ENCODE results near the gene RDH5.
"Not testable (repeated sequence)": the region's sequence is repeated elsewhere in the genome, so short reads cannot be mapped to it uniquely, and the experiment has no call there.

The RDH5 gene

DNA sequence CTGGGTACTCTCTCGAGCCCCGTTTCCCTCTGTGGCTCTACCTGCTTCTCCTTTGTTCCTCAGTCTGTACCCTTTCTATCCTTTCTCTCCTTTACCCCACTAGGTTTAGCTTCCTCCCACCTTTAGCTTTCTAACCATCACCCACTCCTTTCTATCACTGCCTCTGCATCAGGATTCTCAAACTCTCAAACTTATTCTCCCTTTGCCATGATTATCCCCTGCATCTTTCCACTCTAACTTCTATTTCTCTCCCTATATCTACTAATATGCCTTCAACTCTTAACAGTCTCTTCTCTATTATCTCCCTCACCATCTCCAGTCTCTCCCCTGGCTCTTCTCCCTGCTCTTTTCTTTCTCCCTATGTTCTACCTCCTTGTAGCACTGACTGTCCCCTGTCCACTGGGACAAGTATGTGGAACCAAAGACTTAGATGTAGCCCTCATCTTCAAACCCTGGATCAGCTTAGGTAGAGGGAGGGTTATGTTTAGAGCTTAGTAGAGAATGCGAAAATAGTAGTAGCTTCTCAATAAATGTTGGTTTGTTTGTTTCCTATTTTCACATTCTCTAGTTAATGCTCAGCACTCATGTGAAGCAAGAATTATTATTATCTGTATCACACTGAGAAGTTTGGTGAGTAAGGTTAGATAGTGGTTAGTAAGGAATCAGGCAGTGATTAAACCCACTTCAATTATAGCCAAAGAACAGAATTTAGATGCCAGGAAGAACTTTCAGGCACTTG lies 26.1 kb downstream of the RDH5 start:
- no peak for DNase-seq (ENCODE audit: low read depth)

DNA sequence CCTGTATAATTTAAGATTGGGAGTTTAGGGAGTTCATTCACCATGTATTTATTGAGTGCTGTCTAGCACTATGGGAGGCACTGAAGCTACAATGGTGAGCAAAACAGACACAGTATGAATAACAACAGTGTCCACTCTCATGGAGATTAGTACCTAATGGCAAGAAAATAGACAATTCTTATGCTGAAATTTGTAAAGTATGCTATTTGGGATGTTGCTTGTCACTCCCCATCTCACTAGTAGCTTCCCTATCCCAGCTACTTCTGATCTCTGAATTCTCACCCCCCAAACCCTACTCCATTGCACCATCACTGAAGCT lies 26.7 kb downstream of the RDH5 start:
- DNase-seq (ENCODE audit: low read depth) = no peak

DNA sequence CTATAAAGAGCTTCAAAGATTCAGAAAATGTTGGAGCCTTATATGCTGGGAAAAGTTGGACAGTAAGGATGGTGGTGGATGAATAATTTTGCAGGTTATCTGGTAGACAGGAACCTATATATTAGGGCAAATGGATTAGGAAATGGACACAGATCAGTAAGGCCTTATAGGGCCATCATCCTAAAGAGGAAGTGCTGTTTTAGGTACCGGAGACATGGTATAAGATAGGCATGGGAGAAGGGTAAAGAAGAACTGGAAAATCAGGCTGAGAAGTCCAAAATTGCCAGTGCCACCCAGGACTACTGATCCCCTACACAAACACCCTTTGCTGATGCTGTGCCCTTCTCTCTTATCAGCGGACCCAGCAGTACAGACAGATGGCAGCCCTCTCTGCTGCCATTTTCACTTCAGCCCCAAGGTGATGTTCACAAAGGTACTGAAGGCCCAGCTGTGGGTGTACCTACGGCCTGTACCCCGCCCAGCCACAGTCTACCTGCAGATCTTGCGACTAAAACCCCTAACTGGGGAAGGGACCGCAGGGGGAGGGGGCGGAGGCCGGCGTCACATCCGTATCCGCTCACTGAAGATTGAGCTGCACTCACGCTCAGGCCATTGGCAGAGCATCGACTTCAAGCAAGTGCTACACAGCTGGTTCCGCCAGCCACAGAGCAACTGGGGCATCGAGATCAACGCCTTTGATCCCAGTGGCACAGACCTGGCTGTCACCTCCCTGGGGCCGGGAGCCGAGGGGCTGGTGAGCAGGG lies 28.2 kb downstream of the RDH5 start:
- no peak for DNase-seq (ENCODE audit: low read depth)

DNA sequence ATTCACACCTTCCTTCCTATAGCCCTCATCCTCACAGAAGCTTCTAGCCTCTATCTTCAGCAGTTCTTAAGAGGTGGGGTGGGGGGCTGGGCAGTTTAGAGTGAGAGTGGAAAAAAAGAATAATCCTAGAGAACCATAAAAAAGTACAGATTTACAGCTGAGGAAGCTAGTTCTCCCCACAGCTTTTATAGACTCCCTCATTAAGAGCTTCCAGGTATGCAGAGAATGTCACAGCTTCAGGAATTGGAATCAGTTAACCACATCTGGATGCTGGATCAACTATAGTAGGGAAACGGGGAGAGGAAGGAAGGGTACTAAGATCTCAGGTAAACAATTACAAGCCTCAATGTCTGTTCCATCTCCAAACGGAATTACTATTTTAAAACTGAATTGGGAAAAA lies 35.1 kb downstream of the RDH5 start:
- no peak for DNase-seq (ENCODE audit: low read depth)

DNA sequence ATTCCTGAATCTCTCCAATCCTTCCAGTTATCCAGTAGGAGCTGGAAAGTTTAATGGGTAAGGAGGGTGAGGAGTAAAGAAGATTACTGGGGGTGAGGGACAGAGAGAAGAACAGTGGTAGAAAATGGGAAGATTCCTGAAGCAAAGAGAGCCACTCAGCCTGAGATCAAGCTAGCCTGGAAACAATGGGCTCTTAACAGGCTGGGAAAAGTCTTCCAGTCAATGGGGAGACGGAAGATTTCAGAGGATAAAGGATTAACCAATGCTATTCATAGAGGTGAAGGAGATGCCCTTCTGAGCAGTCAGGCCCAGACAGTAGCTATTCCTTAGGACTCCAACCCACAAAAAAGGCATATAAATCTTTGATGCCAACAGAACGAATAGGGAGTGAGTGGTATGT lies 37.5 kb downstream of the RDH5 start:
- DNase-seq (ENCODE audit: low read depth) = no peak

DNA sequence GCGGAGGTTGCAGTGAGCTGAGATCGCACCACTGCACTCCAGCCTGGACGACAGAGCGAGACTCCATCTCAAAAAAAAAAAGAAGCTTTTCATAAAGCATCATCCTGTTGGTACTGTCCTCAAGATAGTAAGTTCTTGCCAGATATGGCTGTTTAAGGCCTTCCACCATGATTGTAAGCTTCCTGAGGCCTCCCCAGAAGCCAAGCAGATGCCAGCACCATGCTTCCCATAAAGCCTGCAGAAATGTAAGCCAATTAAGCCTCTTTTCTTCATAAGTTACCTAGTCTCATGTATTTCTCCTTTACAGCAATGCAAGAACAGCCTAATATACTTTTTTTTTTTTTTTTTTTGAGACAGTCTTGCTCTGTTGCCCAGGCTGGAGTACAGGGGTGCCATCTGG lies 38.4 kb downstream of the RDH5 start:
- DNase-seq (ENCODE audit: low read depth) = not testable (repeated sequence)

DNA sequence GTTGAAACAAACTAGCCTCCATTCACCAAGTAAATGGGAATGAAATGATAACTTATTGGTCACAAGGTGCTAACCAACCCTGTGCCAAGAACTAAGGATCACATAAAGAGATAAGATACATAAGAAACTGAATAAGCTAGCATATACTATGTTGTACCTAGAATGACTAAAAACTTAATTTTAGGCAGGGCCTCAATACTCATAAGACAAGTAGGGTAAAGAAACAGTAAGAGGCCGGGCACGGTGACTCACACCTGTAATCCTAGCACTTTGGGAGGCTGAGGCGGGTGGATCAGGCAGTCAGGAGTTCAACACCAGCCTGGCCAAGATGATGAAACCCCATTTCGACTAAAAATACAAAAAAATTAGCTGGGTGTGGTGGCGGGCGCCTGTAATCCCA lies 40.5 kb downstream of the RDH5 start:
- no peak for DNase-seq (ENCODE audit: low read depth)

DNA sequence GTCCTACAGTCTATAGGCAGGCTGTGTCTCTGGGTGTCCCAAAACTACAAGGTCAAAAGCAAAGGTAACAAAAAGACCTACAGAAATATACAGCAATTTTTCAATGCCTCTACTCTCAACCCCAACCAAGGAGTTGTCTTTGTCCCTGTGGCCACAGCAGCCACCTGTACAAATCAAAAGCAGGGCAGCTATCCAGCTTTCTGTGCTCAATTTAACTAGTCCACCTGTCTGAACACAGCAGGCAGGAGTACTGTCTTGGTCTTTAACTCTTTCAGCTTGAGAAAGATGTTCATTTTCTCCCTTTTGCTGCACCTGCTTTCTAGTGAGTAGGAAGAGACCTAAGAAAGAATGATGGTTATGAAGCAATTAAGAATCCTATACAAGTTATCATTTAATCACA lies 42.5 kb downstream of the RDH5 start:
- DNase-seq (ENCODE audit: low read depth) = no peak

DNA sequence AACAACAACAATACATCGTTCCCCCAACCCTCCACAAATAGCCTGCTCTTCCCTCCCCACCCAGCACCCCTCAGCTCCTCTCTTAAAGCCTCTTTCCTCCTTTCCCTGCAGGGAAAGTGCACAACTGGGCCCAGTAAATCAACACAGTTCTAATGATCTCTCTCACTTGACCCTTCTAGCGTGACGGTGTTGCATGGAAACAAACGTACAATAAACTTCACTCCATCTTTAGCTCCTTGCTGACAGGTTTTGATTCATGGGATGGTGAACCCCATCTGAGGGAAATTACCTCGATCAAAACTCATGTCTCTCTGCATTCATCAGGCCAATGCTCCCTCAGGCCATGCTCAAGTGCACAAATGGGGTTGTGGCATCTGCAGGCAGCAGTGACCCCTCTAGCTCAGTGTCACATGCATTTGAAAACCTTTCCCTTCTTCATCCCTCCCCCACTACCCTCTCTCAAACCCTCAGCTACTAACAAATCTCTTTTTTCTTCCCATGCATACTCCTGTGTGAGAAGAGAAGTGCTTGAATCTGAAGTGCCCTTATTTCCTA lies 45.6 kb downstream of the RDH5 start:
- DNase-seq (ENCODE audit: low read depth) = no peak

DNA sequence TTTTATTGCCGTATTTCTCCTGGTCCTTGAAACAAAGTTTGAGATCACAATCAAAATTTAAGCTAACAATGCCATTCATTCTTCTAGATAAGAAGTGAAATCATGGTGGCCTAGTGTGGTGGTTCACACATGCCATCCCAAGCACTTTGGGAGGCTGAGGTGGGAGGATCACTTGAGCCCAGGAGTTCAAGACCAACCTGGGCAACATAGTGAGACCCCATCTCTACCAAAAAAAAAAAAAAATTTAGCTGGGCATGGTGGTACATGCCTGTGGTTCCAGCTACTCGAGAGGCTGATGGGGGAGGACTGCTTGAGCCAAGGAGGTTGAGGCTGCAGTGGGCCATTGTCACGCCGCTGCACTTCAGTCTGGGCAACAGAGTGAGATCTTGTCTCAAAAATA lies 47.0 kb downstream of the RDH5 start:
- no peak for DNase-seq (ENCODE audit: low read depth)

DNA sequence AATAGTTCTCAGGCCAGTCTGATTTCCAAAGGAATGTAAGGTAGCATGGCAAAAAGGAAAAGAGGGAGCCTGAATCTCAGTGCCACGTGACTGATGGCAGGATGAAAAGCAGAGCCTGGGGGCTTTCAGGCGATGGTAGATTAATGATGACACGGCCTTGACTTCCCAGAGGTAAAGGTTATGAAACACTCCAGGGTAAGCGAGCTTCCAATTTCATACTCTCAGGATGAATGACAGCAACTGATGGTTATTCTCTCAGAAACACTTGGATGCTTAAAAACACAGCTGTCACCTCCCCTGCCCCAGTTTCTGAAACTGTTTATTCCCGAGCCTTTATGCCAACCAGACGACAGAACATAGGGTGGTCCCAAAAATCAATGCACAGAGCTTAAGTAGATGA lies 51.5 kb downstream of the RDH5 start:
- DNase-seq (ENCODE audit: low read depth) = no peak
